Right lobe of liver (tissue), 4 donors: ENCODE measurements around the gene LCN10.

Experiments used
- CTCF ChIP-seq, 4 donors: fragments of 200-600 bp in 3 of 4; fragments of 450-650 bp in 1 of 4; IDR thresholded peaks; one replicate each; pipeline versions ENCODE4 v1.5.1 to v1.8.0; 2016 to 2022; ENCODE audit warnings: antibody characterized with exemption in 4 of 4, mild to moderate bottlenecking in 2 of 4
- POLR2A ChIP-seq: fragments of 450-650 bp; IDR thresholded peaks from one replicate; pipeline ENCODE4 v1.6.1; 2017; ENCODE audit warnings: antibody characterized with exemption, mild to moderate bottlenecking
- donor health status: DM: no; HTN: no; CAD: no.
- donor health status: DM: no; HTN: no; CAD: no.
- donor health status: DM: no; HTN: yes; CAD: no.

GRCh38 chr9:136714893-136715274, 27.9 kb downstream of the LCN10 start:
- TF ChIP-seq CTCF (IDR thresholded peaks at IDR 0.05) (no peak), POLR2A (no peak)
